B cell (primary cell): ENCODE measurements around the gene POMT2. TPM values are rescaled to one million over a fixed set of nuclear protein-coding genes. Genes with fewer than 3 reads are reported as not detected.

ENCODE experiments used
- ATAC-seq: fragments of 200-7000 bp; cut with Tn5 transposase; one replicate; pipeline ENCODE4 v1.10.0; 2021; ENCODE audit warnings: low read depth, mild to moderate bottlenecking, moderate number of reproducible peaks, moderate library complexity
- CTCF ChIA-PET: fragments of 350-600 bp; sonication (Branson Sonifier 250); formaldehyde crosslinking; loops from one replicate; lab custom pipeline; 2021; ENCODE audit warnings: antibody characterized with exemption, inconsistent platforms; lab: Charles Lee
- POLR2A ChIA-PET: fragments of 350-600 bp; sonication (Branson Sonifier 250); formaldehyde crosslinking; loops from one replicate; lab custom pipeline; 2021; ENCODE audit warnings: antibody characterized with exemption; lab: Charles Lee
- DNase-seq: peaks from one replicate; pipeline ENCODE4 v3.0.0; 2013
- H2AFZ ChIP-seq: 2 replicates; pipeline ENCODE4 v1.6.1; 2012; ENCODE audit warnings: mild to moderate bottlenecking, low read depth, low read length; ENCODE audit not compliant: insufficient read depth, poor library complexity, severe bottlenecking
- H3K27ac ChIP-seq, 2 donors: 1 replicate in 1 of 2; 2 replicates in 1 of 2; pipeline ENCODE4 v1.5.1; 2012 to 2013; ENCODE audit warnings: low read length in 2 of 2, mild to moderate bottlenecking in 2 of 2, moderate library complexity in 1 of 2
- H3K27me3 ChIP-seq, 4 experiments: fragments of 200-600 bp in 1 of 4; sonication (generic) in 1 of 4; replicated peaks in 1 of 4; 1 replicate in 2 of 4; 2 replicates in 2 of 4; pipeline versions ENCODE4 v1.6.1 to v1.7.0; 2013 to 2016; ENCODE audit warnings: low read length in 3 of 4, mild to moderate bottlenecking in 2 of 4, mixed read lengths in 1 of 4, moderate library complexity in 1 of 4; ENCODE audit not compliant: insufficient read depth in 4 of 4, control insufficient read depth in 3 of 4; ENCODE audit errors: control extremely low read depth in 1 of 4
- H3K36me3 ChIP-seq, 2 experiments: replicated peaks in 1 of 2; 1 replicate in 1 of 2; 2 replicates in 1 of 2; pipeline versions ENCODE4 v1.6.1 to v1.7.1; 2013; ENCODE audit warnings: low read length in 1 of 2; ENCODE audit not compliant: insufficient read depth in 2 of 2, control insufficient read depth in 1 of 2; ENCODE audit errors: control extremely low read depth in 1 of 2, extremely low read depth in 1 of 2
- H3K4me1 ChIP-seq, 2 donors: fragments of 200-600 bp in 1 of 2; sonication (generic) in 1 of 2; 1 replicate in 1 of 2; 2 replicates in 1 of 2; pipeline versions ENCODE4 v1.5.1 to v1.6.1; 2013 to 2017; ENCODE audit warnings: low read length in 2 of 2; ENCODE audit not compliant: control insufficient read depth in 2 of 2, insufficient read depth in 2 of 2
- H3K4me2 ChIP-seq: replicated peaks from 2 replicates; pipeline ENCODE3; 2012; ENCODE audit warnings: mild to moderate bottlenecking, low read depth, low read length; ENCODE audit not compliant: poor library complexity, severe bottlenecking
- H3K4me3 ChIP-seq, 5 experiments: fragments of 200-600 bp in 1 of 5; sonication (generic) in 1 of 5; 1 replicate in 3 of 5; 2 replicates in 2 of 5; pipeline versions ENCODE4 v1.5.1 to v1.7.0; 2011 to 2016; ENCODE audit warnings: low read length in 4 of 5, mild to moderate bottlenecking in 4 of 5, low read depth in 2 of 5, control low read depth in 1 of 5, moderate library complexity in 1 of 5; ENCODE audit not compliant: insufficient read depth in 1 of 5; ENCODE audit errors: control extremely low read depth in 1 of 5, extremely low read depth in 1 of 5
- H3K79me2 ChIP-seq: fragments of 200-600 bp; sonication (generic); one replicate; pipeline ENCODE4 v1.6.0; 2016; ENCODE audit warnings: low read length; ENCODE audit not compliant: control insufficient read depth, insufficient read depth
- H3K9ac ChIP-seq: fragments of 200-600 bp; sonication (generic); 2 replicates; pipeline ENCODE4 v1.6.1; 2017; ENCODE audit warnings: mild to moderate bottlenecking, low read length, moderate library complexity
- H3K9me3 ChIP-seq, 3 donors: one replicate each; pipeline versions ENCODE4 v1.6.1 to v1.7.1; 2013; ENCODE audit warnings: low read length in 2 of 3; ENCODE audit not compliant: control insufficient read depth in 2 of 3, insufficient read depth in 1 of 3; ENCODE audit errors: control extremely low read depth in 1 of 3
- H4K20me1 ChIP-seq: 2 replicates; pipeline ENCODE4 v1.6.0; 2012; ENCODE audit warnings: mild to moderate bottlenecking, low read length; ENCODE audit not compliant: insufficient read depth, control insufficient read depth, poor library complexity, severe bottlenecking
- H3K27ac Mint-ChIP-seq: one replicate; pipeline ENCODE4 v1.8.0; 2021; ENCODE audit warnings: mixed read lengths
- H3K27me3 Mint-ChIP-seq: one replicate; pipeline ENCODE4 v1.8.0; 2021; ENCODE audit warnings: mixed read lengths
- H3K4me1 Mint-ChIP-seq: one replicate; pipeline ENCODE4 v1.8.0; 2021; ENCODE audit warnings: mixed read lengths
- H3K4me3 Mint-ChIP-seq: one replicate; pipeline ENCODE4 v1.8.0; 2021; ENCODE audit warnings: mixed read lengths
- H3K9me3 Mint-ChIP-seq: one replicate; pipeline ENCODE4 v1.8.0; 2022; ENCODE audit warnings: mixed read lengths; ENCODE audit not compliant: insufficient read depth
- EZH2 ChIP-seq: IDR thresholded peaks from 2 replicates; pipeline ENCODE4 v1.6.1; 2012; ENCODE audit warnings: borderline replicate concordance, low read depth, mild to moderate bottlenecking, moderate library complexity, low read length; ENCODE audit not compliant: insufficient read depth, poor library complexity, severe bottlenecking
- whole genome bisulfite sequencing: methylation state at CpG from one replicate; pipeline ENCODE4 v1.1.5; 2013; ENCODE audit warnings: missing lambda C conversion rate; ENCODE audit not compliant: insufficient coverage; 5-methylcytosine and 5-hydroxymethylcytosine counted together
- intact Hi-C: fragments of 100-400 bp; cut with micrococcal nuclease; formaldehyde crosslinking; loops from one replicate; pipeline ENCODE4 v1.10.0; 2022
- polyA plus RNA-seq: library from polyadenylated mRNA; depleted of rRNA; stranded (reverse); fragments of >200 nt; gene quantifications from 2 replicates; pipeline ENCODE4 v1.2.3, GENCODE V29; 2012
- total RNA-seq, 2 donors: library from RNA; stranded (reverse); fragments of 120-200 nt in 1 of 2; gene quantifications; 1 replicate in 1 of 2; 2 replicates in 1 of 2; pipeline versions ENCODE4 v1.2.3 to v1.2.4, GENCODE V29; 2013 to 2022
- TF ChIP-seq, protein P1 (sequence below): fragments of 200-600 bp; IDR thresholded peaks from one replicate; pipeline ENCODE4 v1.8.0; 2022; ENCODE audit warnings: antibody characterized with exemption, mild to moderate bottlenecking

Gene POMT2
- total and polyA plus RNA-seq, 2 donors (not counting 1 experiment from before 2014, with no cell fraction given) = 14.3 to 36.6 TPM

DNA sequence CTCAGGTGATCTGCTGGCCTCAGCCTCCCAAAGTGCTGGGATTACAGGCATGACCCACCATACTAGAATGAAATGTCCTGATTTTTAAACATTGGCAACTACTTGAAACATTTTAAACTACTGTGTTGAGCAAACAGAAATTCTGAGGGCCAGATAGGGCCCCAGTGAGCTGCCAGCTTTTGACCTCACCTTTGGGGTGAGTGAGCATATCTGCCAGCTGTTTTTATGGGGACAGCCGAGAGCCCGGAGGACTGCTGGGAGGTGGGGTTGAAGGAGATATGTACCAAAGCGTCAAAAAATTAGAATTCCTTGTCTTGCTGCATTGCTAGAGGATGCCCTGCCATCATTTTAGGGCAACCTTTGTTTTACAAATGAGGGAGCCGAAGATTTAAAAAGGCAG lies 2.9 kb upstream of the POMT2 start:
- Histone ChIP-seq H3K27ac (no peak overlapping the region), H3K4me2 (no peak overlapping the region), H3K4me1 (peaks cover 10 to 16% of the 10 kb centered on the region in 2 donors), H3K27me3 (no peaks in the 10 kb centered on the region), H3K4me3 (no peak overlapping the region), H3K79me2 (peaks cover 21% of the 10 kb centered on the region), H4K20me1 (no peaks in the 10 kb centered on the region), H3K9me3 (no peaks in the 10 kb centered on the region), H2AFZ (no peak overlapping the region), H3K36me3 (no peaks in the 10 kb centered on the region), H3K9ac (no peak overlapping the region)
- DNase-seq = no peak
- Mint-ChIP-seq H3K9me3 (no peaks in the 10 kb centered on the region), H3K27me3 (no peaks in the 10 kb centered on the region), H3K27ac (no peak overlapping the region), H3K4me3 (no peak overlapping the region), H3K4me1 (peaks cover 18% of the 10 kb centered on the region)
- 96% methylated on average over 4 of the region's 4 CpGs for WGBS
- intact Hi-C loops = loop anchor here (10.0 kb wide), 1 partner anchor 1339 kb away; the partner anchor contains the start of genes IFT43 and TGFB3
- ATAC-seq = no peak
- CTCF ChIA-PET = interaction anchor here (0.7 kb wide), 1 partner anchor 8 kb away, joined by 3 read pairs; no protein-coding TSS in a partner anchor
- TF ChIP-seq EZH2 = no peak
- TF ChIP-seq, protein P1, sequence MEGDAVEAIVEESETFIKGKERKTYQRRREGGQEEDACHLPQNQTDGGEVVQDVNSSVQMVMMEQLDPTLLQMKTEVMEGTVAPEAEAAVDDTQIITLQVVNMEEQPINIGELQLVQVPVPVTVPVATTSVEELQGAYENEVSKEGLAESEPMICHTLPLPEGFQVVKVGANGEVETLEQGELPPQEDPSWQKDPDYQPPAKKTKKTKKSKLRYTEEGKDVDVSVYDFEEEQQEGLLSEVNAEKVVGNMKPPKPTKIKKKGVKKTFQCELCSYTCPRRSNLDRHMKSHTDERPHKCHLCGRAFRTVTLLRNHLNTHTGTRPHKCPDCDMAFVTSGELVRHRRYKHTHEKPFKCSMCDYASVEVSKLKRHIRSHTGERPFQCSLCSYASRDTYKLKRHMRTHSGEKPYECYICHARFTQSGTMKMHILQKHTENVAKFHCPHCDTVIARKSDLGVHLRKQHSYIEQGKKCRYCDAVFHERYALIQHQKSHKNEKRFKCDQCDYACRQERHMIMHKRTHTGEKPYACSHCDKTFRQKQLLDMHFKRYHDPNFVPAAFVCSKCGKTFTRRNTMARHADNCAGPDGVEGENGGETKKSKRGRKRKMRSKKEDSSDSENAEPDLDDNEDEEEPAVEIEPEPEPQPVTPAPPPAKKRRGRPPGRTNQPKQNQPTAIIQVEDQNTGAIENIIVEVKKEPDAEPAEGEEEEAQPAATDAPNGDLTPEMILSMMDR = no peak
- POLR2A ChIA-PET = no interaction called here

DNA sequence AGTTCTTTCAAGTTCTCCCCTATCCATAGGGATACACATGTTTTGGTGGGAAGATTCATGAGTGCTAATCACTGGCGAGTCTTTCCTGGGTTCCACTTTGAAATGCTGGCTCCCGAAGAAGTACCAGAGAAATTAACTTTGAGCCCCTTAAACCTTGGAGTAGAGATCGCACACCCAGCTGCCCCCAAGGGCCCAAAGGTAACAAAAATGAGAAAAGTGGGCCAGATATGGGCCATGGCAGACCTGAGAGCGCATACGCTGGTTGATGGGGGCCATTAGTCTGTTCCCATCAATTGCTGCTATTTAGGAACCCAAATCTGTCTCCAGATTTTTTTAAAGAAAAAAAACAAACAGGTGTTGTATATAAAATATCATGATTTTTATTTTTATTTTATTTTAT lies 2.3 kb upstream of the POMT2 start:
- WGBS = 100% methylated on average over 3 of the region's 5 CpGs
- Histone ChIP-seq H3K36me3 (no peaks in the 10 kb centered on the region), H3K9me3 (no peaks in the 10 kb centered on the region), H3K27ac (no peak overlapping the region), H3K9ac (no peak overlapping the region), H2AFZ (no peak overlapping the region), H3K4me3 (no peak overlapping the region), H3K27me3 (no peaks in the 10 kb centered on the region), H3K79me2 (peaks cover 27% of the 10 kb centered on the region), H3K4me2 (no peak overlapping the region), H4K20me1 (no peaks in the 10 kb centered on the region), H3K4me1 (peaks cover 10 to 16% of the 10 kb centered on the region in 2 donors)
- Mint-ChIP-seq H3K27me3 (no peaks in the 10 kb centered on the region), H3K9me3 (no peaks in the 10 kb centered on the region), H3K4me3 (peak overlapping the region; percentile 100), H3K27ac (no peak overlapping the region), H3K4me1 (peaks cover 18% of the 10 kb centered on the region)
- TF ChIP-seq EZH2 = no peak
- TF ChIP-seq, protein P1 = no peak
- no peak for ATAC-seq
- intact Hi-C loops = loop anchor here (10.0 kb wide), 1 partner anchor 1338 kb away; the partner anchor contains the start of genes IFT43 and TGFB3
- ChIA-PET CTCF (interaction anchor here (0.6 to 2.8 kb wide), 3 partner anchors 23 to 199 kb away, joined by 3 to 13 read pairs (median 9); partner anchors contain the start of genes AHSA1 and VIPAS39), POLR2A (interaction anchor here (2.9 kb wide), 1 partner anchor 54 kb away, joined by 28 read pairs; the partner anchor contains the start of genes SAMD15 and TMED8)
- DNase-seq = no peak
